Astrocyte of the hippocampus (primary cell): Measurements from ENCODE around the gene LGALS3BP.

ENCODE experiments used
- DNase-seq: peaks from one replicate; pipeline ENCODE4 v3.0.0; 2011; ENCODE audit warnings: low read depth, low spot score

The LGALS3BP gene

DNA sequence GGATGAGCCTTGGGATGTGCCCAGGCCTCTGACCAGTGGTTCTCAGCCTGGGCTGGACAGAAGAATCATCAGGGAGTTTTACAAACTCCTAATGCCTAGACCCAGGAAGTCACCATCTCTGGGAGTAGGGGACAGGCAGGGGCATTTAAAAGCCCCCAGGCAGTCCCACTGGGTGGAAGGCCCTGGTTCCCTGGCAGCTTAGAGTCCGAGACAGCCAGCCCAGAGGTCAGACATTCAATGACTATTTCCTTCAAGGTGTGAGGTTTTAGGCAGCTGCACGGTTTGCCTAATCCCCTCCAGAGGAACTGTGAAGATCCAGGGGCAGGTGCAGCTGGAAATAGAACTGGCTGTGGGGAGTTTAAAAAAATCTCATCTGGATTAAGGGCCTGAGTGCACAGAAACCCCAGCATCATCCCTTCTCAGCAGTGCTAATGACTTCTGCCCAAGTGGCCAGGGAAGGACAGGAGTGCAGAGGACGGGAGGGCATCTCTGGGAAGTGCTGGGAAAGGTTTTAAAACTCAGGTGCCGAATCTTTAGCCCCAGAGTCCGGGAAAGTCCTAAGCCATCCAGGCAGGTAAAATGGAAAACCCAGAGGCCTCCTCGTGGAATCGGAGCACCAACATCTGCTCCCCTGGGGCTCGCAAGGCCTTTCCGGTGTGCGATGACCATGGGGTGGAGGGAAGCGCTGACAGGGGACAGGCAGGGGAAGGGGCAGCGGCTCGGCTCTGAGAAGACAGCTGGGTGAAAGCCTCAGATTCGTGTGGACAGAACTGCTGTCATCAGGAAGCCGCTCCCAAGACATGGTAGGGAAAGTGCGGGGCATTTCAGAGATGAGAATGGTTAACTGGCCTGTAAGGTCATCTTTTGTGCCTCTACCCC lies 1.5 kb upstream of the LGALS3BP start:
- DNase-seq: no peak

DNA sequence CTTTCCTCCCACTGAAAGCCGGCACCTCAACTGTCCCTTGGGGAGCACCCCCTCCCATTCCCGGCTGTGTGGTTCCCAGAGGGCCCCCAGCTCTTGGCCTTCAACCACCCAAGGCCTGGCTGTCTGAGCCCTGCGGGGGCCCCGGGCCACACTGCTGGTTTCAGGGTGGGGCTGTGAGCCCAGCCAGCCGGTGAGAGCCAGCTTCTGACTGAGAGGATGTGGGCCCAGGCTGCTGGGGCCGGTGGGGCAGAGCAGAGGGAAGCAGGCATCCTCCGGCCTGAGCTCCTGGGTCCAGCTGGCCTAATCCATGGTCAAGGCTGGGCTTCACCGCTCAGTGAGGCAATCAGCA lies 875 bp upstream of the LGALS3BP start:
- DNase-seq: no peak

DNA sequence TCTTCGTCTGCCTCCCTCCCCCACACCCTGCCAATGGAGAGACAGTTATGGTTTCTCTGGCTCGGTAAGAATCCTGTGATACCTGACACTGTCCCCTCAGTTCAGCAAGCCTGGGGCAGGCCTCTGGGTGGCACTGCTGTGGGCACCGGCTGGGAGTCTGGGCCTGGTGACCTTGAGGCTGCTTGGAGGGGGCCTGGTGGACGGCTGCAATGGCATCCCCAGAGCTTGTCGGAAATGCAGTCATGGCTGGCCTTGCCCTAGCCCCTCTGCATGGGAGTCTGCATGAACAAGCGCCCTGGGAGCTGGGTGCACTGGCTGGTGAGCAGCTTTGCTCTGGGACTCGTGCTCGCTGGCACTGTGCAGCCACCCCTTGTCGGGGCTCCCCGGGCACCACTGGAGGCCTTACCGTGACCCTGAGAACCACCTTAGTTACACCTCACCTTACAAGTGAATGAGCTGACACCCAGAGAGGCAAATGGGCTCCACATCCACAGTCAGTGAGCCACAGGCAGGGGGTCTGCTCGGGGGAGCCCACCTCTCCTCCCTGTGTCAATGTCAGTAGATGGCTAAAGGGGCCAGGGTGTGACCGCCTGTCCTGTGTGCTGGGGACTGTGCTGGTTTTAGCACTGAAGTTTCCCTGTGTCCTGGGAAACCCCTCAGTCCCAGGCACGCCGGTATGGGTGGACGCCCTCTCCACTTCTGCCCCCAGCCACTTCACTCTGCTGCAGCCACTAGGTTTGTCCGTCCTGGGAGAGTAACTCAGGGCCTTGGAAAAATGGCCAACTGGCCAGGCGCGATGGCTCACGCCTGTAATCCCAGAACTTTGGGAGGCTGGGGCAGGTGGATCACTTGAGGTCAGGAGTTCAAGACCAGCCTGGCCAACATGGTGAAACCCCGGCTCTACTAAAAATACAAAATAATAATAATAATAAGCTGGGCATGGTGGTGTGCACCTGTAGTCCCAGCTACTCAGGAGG lies 1.4 kb downstream of the LGALS3BP start:
- DNase-seq: no peak

DNA sequence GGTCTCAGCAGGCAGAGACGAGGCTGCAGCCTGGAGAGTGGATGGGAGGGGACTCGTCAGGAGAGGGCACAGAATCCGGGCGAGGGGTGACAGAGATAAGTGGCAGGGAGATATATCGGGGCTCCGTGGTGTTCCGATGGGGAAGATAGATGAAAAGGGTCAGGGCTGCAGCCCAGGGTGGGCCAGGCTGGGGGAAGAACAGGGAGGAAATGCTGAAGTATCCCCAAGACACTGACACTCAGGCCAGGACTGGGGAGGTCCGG lies 2.1 kb downstream of the LGALS3BP start:
- no peak for DNase-seq

DNA sequence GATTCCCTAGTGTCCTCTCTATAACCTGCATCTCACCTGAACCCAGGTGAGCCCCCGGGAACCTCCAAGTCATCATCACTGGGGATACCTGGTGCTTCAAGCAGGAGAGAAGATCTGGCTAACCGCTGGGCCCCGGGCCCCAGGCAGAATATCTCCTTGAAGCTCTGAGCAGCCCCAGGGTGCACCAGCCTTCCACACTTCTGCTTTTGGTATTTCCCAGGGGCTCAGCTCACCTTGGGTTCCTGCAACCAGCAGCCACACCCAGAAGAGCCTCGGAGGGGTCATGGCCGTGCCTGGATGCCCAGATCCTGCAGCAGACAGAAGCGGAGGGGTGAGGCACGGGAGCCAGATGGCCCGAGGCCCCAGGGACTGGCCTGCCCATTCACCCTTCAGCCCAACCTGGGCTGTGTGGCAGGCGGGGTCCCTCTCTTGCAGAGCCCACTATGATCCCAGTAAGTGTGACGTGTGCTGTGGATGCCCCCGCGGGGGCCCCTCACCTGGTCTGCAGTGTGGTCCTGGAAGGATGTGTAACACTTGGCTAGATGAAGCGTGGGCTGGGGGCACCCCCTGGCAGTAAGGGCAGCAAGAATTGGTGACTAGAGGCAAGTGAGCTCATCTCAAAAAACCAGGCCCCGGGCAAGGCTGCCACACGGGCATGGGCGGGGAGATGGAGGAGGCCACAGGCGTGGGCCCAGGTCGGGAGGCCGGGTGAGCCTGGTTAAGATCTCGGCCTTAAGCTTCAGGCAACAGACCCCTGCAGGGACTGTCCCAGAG lies 2.6 kb downstream of the LGALS3BP start:
- no peak for DNase-seq

DNA sequence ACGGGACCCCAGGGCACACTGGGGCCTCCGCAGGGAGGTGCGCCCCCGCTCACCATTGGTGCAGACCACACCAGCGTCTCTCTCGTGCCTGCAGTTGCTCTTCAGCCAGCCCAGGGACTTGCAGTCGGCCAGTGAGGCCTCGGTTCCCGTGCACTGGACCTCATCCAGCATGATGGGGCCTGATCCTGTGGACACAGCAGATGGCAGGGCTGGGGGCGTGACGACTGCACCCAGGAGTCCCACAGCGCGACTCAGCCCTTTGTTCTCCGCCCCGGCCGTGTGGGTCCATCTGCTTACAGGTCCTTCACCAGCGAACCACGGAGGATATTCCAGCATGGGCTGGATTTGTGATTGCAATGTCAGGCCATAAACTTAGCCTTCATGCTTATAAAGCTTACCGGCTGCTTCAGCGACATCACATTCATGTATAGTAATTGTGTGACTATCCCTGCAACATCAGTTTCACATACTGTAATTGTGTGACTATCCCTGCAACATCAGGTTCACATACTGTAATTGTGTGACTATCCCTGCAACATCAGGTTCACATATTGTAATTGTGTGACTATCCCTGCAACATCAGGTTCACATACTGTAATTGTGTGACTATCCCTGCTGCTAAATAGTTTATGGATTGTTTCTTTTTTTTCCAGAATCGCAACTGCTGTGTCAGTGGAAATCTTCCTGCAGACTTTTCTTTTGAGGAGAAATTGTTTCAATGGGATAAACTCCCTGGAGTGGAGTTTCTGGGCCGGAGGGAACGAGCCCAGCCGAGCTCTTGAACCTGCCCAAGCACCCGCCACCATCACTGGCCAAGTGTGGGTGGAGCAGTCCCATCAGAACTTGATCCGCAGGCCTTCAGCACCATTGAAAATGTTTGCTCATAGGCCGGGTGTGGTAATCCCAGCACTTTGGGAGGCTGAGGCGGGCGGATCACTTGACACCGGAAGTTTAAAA lies 4.8 kb downstream of the LGALS3BP start:
- peak; percentile 61 for DNase-seq

DNA sequence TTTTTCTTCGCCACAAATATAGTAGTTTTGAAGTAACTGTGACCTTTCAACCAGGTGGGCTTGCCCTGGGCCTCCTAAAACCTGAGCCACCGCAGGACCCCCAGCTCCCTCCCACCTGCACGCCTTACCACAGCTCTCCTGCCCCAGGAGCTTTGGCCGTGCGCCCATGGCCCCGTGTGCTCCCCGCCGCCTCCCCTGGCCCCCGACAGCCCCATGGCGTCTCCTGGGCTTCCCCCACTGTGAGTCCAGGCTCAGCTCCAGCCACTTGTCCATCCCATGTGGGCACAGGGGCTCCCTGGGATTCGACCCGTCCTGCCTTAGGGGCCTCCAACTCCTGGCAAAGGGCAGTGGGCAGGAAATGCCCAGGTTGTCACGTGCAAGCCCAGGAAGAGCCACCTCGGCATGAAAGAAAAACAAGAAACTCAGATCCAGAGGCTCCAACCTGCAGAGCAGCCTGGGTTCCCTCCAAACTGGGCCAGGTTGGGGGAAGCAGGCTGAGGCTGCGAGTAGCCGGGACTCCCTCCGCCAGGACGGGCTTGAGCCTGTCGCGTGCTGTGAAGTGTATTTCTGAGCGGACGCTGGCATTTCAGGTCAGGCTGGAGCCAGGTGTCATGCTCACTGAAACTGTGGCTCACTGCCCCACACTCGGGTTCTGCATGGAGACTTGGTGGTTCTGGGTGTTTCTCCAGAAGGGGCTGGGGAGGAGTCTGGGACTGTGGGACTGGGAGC lies 5.8 kb downstream of the LGALS3BP start:
- no peak for DNase-seq

DNA sequence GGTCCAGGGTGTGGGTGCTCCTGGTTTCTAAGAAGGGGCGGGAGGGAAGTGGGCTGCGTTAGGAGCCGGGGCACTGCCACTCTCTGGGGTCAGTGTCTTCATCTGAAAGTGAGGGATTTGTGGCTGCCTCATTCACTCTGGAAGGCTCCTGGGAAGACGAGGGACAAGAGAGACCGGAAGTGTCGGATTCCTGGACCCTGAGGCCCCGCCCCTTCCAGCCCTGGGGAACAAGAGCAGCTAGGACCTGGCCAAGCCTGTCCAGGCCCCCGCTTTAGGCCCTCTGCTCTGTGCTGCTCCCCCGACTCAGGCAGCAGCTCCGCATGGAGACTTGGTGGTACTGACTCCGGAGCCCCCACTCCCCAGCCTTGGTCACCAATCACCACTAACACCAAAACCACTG lies 6.5 kb downstream of the LGALS3BP start:
- DNase-seq: no peak

DNA sequence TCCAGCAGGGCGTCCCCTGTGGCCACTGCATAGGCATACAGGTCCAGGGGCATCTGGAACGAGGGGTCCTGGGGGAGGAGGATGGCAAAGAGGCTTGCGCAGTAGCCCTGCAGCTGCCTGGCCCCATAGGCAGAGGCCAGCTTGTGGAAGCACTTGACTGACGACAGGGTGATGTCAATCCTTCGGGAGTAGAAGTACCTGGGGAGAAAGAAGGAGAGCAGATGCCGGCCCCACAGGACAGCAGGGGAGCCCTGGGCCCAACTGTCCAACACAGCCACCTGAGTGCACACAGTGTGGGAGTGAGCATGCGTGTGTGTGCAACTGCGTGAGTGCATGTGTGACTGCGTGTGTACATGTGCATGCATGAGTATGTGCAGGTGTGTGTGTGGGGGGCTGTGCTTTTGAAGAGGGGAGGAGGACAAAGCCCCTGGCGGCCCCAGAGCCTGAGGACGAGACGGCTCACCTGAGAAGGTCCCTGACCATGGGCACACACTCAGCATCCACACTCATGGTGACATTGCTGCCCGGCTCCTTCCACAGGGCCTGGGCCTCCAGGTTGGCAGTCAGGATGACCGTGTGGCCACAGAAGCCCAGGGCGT lies 7.1 kb downstream of the LGALS3BP start:
- DNase-seq: no peak

DNA sequence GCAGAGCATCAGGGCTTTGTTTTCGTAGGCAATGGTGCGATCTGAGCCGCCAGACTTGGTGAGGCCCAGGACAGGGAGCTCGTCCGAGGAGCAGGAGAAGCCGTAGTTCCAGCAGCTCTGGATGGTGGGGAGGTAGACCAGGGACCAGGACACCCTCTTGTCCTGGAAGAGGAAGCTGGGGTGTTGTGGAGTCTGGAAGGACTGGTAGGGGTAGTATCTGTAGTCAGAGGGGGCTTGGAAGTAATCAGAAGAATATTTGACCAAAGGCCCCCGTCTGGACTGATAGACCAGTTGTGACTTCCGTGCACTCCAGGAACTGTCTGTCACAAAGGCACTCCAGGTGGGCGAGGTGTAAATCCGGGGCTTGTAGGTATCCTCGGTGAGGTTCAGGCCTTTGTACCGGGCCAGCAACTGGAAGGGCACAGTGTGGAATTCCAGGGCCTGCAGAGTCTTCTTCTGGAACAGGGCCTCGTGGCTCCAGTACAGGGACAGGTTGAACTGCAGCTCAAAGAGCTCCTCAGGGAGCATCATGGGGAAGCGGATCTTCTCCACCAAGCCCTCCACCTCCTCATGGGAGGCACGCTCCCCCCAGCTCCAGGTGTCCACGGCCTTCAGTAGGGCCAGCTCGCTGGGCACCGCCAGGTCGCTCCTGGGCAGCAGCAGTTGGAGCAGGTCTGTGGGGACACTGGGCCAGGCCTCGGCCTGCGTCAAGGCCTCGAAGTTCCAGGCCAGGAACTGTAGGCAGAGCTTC lies 7.8 kb downstream of the LGALS3BP start:
- DNase-seq: no peak

DNA sequence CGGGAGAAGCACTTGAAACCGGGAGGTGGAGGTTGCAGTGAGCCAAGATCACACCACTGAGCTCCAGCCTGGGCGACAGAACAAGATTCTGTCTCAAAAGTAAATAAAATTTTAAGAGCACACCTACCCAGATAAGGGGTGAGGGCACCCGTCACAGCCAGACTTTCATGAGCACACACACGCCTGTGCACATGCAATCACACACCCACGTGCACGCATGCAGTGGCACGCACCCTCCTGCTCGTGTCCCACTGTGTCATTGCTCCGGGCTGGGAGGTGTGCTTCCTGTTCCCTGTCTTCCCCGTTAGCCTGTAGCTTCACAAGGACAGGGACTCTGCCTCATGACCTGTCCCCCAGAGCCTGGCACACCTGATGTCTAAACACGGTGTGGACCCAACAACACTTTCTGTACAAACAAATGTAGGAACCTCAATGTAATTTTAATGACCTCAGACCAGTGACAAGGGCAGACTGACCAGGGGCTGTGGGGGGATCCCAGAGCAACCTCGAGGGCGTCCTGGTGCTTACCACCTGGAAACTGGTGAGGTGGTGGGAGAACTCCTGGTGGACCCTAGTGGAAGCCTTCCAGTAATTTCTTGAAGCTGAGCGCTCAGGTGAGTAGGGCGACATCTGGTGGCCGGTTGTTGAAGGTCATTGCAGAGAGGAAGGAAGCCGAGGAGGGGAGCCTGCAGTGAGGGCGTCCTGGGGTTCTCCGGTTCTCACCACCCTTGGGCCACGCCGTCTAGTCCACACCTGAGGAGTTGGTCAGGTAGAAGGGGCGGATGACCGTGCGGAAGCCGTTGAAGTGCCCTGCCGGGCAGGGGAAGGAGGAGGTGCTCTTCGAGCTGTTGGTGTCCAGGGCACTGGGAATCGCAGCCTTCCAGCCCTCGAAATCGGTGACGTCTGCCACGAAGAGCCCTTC lies 8.6 kb downstream of the LGALS3BP start:
- DNase-seq: peak; percentile 86

DNA sequence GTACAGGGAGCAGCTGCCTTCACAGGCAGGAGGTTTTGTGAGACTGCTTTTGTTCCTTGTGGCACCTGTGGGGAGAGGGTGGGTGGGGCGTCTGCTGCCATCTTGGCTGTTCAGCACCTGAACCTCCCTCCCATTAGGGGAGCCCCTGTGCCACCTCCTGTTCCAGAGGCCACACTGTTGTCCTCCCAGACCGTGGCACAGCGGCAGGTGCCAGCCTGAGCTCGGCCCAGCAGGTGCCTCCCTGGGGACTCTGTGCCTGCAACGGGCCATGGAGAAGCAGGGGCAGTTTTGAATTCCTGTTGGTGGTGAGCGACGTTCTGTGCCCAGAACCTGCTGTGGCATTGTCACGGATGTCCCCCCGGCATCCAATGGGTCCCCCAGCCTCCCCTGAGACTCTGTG lies 9.9 kb downstream of the LGALS3BP start:
- no peak for DNase-seq

DNA sequence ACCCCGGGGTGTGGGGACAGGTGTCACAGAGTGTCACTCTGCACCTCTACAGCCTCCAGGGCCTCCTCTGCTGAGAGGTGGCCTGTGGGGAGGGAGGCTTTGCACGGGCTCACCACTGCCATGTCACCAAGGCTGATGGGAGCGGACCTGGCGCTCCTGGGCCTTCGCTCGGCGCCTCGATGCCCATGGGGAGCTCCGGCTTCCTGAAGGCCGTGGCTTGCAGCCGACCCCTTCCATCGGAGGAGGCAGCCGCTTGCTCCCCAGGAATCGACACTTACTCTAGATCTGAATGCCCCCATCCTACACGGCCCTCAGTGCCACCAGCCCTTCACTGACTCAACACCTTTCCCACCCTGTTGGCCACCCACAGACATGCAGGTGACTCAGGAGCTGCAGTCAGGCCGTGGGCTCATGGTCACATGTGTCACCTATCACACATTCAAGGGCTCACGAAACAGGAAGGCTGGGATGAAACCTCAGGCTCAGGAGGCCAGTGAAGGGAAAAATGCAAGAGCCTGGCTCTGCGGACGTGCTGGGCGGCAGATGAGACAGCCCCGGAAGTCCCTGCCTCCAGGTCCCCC lies 11.9 kb downstream of the LGALS3BP start:
- DNase-seq: no peak

DNA sequence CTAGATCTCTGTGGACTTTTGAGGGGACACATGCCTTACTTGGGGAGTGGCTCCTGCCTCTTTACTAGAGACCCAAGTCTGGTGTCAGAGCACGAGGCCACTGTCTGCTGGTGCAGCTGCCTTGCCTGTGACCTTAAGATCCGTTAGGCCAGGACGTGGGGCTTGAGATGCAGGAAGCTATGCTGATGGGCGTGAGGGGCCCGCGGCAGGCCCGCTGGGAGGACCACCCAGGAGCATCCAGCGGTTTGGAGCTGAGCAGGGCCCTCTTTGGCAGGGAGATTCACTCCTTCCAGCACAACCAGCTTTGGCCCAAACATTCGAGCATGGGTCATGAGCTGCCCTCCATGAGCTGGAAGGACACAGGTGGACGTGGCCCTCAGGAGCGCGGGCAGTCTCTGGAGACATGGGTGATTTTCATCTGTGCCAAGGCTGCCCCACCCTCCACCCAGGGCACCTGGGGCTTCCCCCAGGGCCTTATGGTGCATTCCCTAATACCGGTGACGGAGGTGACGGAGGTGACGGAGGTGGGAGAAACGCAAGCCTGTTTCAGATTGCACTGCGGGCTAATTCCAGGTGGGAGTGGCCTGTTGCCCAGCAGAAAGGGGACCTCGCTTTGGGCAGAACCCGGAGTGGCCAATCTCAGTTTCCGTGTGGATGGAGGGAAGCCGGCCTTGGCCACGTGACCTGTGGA lies 12.7 kb downstream of the LGALS3BP start:
- no peak for DNase-seq

DNA sequence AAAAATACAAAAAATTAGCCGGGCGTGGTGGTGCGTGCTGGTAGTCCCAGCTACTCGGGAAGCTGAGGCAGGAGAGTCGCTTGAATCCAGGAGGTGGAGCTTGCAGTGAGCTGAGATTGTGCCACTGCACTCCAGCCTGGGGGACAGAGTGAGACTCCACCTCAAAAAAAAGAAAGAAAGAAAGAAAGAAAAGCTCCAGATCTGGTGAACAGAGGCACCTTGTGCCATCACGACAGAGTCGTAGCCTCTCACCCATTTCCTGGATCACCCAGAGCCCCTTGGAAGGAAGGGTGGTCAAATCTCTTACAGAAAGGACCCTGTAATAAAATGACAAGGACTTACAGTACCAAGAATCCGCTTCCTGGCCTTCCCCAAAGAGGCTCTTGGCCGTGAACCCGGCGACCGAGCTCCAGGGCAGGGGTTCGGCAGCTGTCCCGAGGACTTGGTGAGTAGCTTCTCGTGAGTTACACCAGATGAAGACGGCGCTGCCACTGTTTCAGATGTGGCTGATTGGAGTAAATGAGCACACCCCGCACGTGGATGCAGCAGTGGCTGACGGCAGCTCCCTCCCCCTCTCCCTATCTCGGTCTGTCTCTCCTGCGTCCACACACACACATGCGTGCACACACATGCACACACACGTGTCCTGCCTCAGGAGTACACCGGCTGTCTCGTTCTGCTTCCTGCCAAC lies 13.5 kb downstream of the LGALS3BP start:
- DNase-seq: no peak

DNA sequence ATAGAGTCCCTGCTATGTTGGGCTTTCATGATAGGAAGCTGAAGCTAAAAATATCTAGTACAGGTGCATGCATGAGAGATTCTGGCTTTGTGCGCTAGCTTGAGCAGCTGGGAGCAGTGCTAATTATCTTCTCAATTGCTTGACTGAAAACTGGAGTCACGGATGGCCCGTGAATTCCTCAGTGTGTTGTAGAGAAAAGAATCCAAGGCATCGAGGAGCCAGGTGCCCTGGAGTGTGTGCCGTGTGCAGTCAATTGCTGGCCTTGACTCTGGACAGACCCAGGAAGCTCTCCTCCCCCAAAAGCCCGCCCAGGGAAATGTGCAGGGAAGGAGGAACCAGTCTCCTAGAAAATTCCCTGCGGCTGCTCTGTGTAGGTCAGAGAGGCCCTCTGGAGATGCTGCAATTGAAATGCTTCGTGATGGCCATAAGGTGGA lies 14.2 kb downstream of the LGALS3BP start:
- no peak for DNase-seq
